ENCODE measurements around the gene SPIRE1.
"Not testable (repeated sequence)": the region's sequence is repeated elsewhere in the genome, so short reads cannot be mapped to it uniquely, and the experiment has no call there.

DNA sequence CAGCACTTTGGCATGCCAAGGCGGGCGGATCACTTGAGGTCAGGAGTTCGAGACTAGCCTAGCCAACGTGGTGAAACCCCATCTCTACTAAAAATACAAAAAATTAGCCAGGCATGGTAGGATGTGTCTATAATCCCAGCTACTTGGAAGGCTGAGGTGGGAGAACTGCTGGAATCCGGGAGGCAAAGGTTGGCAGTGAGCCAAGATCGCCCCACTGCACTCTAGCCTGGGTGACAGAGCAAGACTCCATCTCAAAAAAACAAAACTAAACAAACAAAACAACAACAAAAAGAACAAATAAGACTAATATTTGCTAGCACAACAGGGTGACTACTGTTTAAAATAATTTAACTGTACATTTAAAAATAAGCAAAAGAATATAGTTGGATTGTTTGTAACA, 97.3 kb downstream of the SPIRE1 start:
- TF ChIP-seq, protein P1, sequence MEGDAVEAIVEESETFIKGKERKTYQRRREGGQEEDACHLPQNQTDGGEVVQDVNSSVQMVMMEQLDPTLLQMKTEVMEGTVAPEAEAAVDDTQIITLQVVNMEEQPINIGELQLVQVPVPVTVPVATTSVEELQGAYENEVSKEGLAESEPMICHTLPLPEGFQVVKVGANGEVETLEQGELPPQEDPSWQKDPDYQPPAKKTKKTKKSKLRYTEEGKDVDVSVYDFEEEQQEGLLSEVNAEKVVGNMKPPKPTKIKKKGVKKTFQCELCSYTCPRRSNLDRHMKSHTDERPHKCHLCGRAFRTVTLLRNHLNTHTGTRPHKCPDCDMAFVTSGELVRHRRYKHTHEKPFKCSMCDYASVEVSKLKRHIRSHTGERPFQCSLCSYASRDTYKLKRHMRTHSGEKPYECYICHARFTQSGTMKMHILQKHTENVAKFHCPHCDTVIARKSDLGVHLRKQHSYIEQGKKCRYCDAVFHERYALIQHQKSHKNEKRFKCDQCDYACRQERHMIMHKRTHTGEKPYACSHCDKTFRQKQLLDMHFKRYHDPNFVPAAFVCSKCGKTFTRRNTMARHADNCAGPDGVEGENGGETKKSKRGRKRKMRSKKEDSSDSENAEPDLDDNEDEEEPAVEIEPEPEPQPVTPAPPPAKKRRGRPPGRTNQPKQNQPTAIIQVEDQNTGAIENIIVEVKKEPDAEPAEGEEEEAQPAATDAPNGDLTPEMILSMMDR (IDR thresholded peaks at IDR 0.05; ENCODE audit: borderline replicate concordance, extremely low read depth, low read length, poor library complexity, severe bottlenecking): not testable (repeated sequence)
- TF ChIP-seq EZH2 (IDR thresholded peaks at IDR 0.05; ENCODE audit: borderline replicate concordance, low read depth, low read length, severe bottlenecking): not testable (repeated sequence)
